MCF 10A (cell line): Measurements from ENCODE around the gene CLEC4D. TPM values are rescaled to one million over a fixed set of nuclear protein-coding genes. Genes with fewer than 3 reads are reported as not detected.

Experiments
- BruUV-seq: library from RNA; stranded (reverse); fragments of 400-500 nt; replicated peaks from 2 replicates; lab custom pipeline; 2021; lab: Mats Ljungman, UMichigan
- CTCF ChIA-PET: fragments of 300-600 bp; sonication (Branson Sonifier 250); formaldehyde crosslinking; extraction: SDS; loops from one replicate; lab custom pipeline; 2021; ENCODE audit warnings: antibody characterized with exemption, inconsistent platforms; lab: Yijun Ruan, JAX
- POLR2A ChIA-PET: fragments of 300-600, 350-650 bp; sonication (Branson Sonifier 250); formaldehyde crosslinking; extraction: SDS; loops from one replicate; lab custom pipeline; 2020; ENCODE audit warnings: antibody characterized with exemption, inconsistent platforms; lab: Yijun Ruan, JAX
- DNase-seq: peaks from one replicate; pipeline ENCODE4 v3.0.0-alpha.2; 2018; ENCODE audit not compliant: unreplicated experiment
- H3K27ac Mint-ChIP-seq: one replicate; pipeline ENCODE4 v1.8.0; 2022; ENCODE audit warnings: mild to moderate bottlenecking, low read depth, mixed read lengths; ENCODE audit not compliant: unreplicated experiment
- H3K27me3 Mint-ChIP-seq: one replicate; pipeline ENCODE4 v1.8.0; 2022; ENCODE audit warnings: mixed read lengths; ENCODE audit not compliant: insufficient read depth, unreplicated experiment
- H3K36me3 Mint-ChIP-seq: one replicate; pipeline ENCODE4 v1.8.0; 2022; ENCODE audit warnings: mild to moderate bottlenecking, moderate library complexity, mixed read lengths; ENCODE audit not compliant: insufficient read depth, unreplicated experiment
- H3K4me1 Mint-ChIP-seq: one replicate; pipeline ENCODE4 v1.8.0; 2022; ENCODE audit warnings: mixed read lengths; ENCODE audit not compliant: insufficient read depth, unreplicated experiment
- H3K4me3 Mint-ChIP-seq: one replicate; pipeline ENCODE4 v1.8.0; 2022; ENCODE audit warnings: mild to moderate bottlenecking, moderate library complexity, mixed read lengths; ENCODE audit not compliant: unreplicated experiment
- H3K9me3 Mint-ChIP-seq: one replicate; pipeline ENCODE4 v1.8.0; 2022; ENCODE audit warnings: mixed read lengths; ENCODE audit not compliant: unreplicated experiment
- CTCF ChIP-seq: fragments of 200-600 bp; IDR thresholded peaks from one replicate; pipeline ENCODE4 v1.8.0; 2022; ENCODE audit warnings: antibody characterized with exemption, mild to moderate bottlenecking; ENCODE audit not compliant: unreplicated experiment
- intact Hi-C: fragments of 100-400 bp; cut with micrococcal nuclease; formaldehyde crosslinking; loops from 2 replicates; pipeline ENCODE4 v1.14.1; 2022
- total RNA-seq: library from RNA; stranded (reverse); gene quantifications from 2 replicates; pipeline ENCODE4 v1.2.3, GENCODE V29; 2022

CLEC4D gene
- total RNA-seq, 1 experiment from 2014 or later = not detected

- CTCF ChIA-PET = interaction anchor here (0.6 to 2.8 kb wide), 3 partner anchors 10 to 12 kb away, joined by 3 to 15 read pairs (median 3); no protein-coding TSS in a partner anchor
- H3K27ac Mint-ChIP-seq = no peak overlapping the region
- H3K27me3 Mint-ChIP-seq = no peaks in the 10 kb centered on the region
- TF ChIP-seq CTCF = no peak
- no peak for DNase-seq
- intact Hi-C loops = no loop called here
- H3K4me3 Mint-ChIP-seq = no peak overlapping the region
- BruUV-seq = no TSS peak
- H3K9me3 Mint-ChIP-seq = no peaks in the 10 kb centered on the region
- no peaks in the 10 kb centered on the region for H3K36me3 Mint-ChIP-seq
- POLR2A ChIA-PET = no interaction called here
- H3K4me1 Mint-ChIP-seq = peaks cover 6% of the 10 kb centered on the region
Observed at GRCh38 chr12:8556531-8557097, 43.3 kb downstream of the CLEC4D start.

- POLR2A ChIA-PET = no interaction called here
- no peak for TF ChIP-seq CTCF
- CTCF ChIA-PET = no interaction called here
- H3K9me3 Mint-ChIP-seq = peaks cover 11% of the 10 kb centered on the region
- H3K27me3 Mint-ChIP-seq = no peaks in the 10 kb centered on the region
- H3K4me1 Mint-ChIP-seq = peaks cover under 1% of the 10 kb centered on the region
- H3K36me3 Mint-ChIP-seq = no peaks in the 10 kb centered on the region
- no TSS peak for BruUV-seq
- intact Hi-C loops = no loop called here
- H3K4me3 Mint-ChIP-seq = no peak overlapping the region
- H3K27ac Mint-ChIP-seq = no peak overlapping the region
- DNase-seq = no peak
Observed at GRCh38 chr12:8559676-8560075, 46.4 kb downstream of the CLEC4D start.

- H3K27me3 Mint-ChIP-seq = no peaks in the 10 kb centered on the region
- POLR2A ChIA-PET = interaction anchor here (0.7 kb wide), 1 partner anchor 9 kb away, joined by 3 read pairs; no protein-coding TSS in a partner anchor
- no peak overlapping the region for H3K4me3 Mint-ChIP-seq
- no peaks in the 10 kb centered on the region for H3K36me3 Mint-ChIP-seq
- intact Hi-C loops = no loop called here
- BruUV-seq = no TSS peak
- peaks cover 11% of the 10 kb centered on the region for H3K9me3 Mint-ChIP-seq
- DNase-seq = no peak
- no peak overlapping the region for H3K27ac Mint-ChIP-seq
- H3K4me1 Mint-ChIP-seq = no peaks in the 10 kb centered on the region
- TF ChIP-seq CTCF = no peak
- CTCF ChIA-PET = interaction anchor here (1.1 to 2.8 kb wide), 2 partner anchors 17 to 76 kb away, joined by 4 to 8 read pairs; no protein-coding TSS in a partner anchor
Observed at GRCh38 chr12:8561011-8561410, 47.7 kb downstream of the CLEC4D start.

- H3K36me3 Mint-ChIP-seq = no peaks in the 10 kb centered on the region
- BruUV-seq = no TSS peak
- peaks cover 11% of the 10 kb centered on the region for H3K9me3 Mint-ChIP-seq
- no peaks in the 10 kb centered on the region for H3K27me3 Mint-ChIP-seq
- H3K4me1 Mint-ChIP-seq = no peaks in the 10 kb centered on the region
- no peak for DNase-seq
- no peak overlapping the region for H3K4me3 Mint-ChIP-seq
- no peak for TF ChIP-seq CTCF
- no peak overlapping the region for H3K27ac Mint-ChIP-seq
- POLR2A ChIA-PET = no interaction called here
- intact Hi-C loops = no loop called here
- CTCF ChIA-PET = interaction anchor here (2.8 kb wide), 1 partner anchor 18 kb away, joined by 8 read pairs; no protein-coding TSS in a partner anchor
Observed at GRCh38 chr12:8562310-8562709, 49.0 kb downstream of the CLEC4D start.
